ENCODE measurements around the gene MORN1.

The MORN1 gene

DNA sequence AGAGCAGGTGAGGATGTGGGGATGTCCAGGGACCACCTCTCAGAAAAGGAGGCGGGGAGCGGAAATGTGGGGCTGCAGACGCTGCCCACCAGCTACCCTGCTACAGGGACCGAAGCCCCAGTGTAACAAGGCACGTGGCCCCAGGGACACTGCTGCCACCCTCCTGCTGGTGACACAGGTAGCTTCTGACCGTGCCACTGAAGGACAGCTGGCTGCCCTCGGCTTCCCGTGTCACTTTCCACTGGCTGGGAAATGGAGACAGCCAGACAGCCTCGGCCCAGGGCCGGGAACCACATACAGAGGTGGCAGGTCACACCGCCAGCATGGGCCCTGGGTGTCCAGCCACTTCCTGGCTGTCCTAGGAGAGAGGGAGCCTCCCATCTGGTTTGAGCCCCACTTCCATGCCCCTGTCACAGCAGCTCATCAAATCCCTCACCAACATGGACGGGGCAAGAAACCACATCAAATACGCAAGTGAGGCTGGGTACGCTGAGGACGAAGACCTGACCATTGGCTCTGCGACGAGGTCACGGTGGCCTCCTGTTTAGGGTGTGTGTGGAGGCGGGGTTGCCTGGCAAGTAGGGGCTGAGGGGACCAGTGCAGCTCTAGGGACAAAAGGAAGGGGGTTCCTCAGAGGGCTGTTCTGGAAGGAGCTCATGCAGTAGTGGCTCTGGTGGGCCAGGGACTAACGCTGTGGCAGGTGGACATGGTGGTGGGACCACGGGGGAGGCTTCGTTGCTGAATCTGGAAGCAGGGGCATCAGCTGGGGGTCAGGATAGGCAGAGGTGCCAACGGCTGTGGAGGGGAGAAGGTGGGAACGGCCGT lies 16.0 kb upstream of the MORN1 start:
- no peak for DNase-seq (ENCODE audit: low read depth, low spot score)
- H3K4me3 ChIP-seq (ENCODE audit: low read length), result no peak overlapping the region

DNA sequence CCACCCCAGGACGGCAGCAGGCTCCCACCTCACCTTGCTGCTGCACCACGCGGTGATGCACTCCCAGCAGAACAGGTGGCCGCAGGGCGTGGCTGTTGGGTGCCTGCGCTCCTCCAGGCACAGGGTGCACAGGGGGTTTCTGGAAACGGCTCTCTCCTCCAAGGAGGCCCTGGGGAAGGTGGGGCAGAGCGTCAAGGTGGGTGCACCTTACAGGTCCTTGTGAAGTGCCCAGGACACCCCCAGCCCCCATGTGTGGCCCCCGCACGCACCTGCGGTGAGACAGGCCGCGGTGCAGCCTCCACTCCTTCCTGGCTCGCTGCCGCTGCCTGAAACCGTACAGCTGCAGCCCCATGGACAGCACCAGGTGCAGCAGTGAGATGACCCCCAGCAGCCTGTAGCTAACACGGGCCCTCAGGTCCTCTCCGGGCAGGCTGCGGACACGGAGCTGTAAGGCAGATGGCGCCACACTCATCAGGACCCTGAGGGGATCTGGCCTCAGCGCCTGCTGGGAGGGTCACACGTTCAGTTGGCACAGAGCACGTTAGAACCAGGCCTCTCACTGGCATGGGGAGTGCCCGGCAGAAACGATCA lies 15.2 kb upstream of the MORN1 start:
- H3K4me3 ChIP-seq (ENCODE audit: low read length), result no peak overlapping the region
- DNase-seq (ENCODE audit: low read depth, low spot score), result no peak

DNA sequence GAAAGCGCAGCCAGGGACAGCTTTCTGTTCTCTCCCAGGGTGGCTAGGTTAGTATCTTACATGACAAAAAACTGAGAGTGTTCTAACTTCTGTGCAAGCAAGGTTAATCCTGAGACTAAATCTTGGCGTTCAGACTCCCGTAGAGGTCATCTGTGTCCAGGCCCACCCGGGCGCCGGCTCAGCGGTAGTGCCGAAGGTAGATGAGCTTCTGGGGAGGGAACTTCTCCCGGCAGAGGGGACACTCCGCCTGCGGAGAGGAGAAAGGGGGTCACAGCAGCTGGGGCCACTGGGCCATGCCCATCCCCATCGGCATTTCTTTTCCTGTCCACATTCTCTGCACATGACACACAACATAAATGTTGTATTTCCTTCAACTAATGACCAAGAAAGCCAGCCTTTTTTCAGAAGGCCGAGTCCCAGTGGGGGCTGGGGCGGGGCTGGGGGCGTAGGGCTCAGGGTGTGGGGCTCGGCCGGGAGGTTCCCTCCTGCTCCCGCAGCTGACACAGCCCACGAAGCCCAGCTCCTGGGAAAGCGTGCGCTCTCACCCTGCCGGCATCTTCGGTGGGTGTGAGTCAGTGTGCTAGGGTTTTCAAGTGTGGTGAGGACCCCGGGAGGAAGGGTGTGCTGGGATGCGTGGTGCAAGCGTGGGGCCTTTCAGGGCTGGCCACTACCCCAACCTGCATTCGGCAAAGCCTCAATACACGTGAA lies 14.4 kb upstream of the MORN1 start:
- H3K4me3 ChIP-seq (ENCODE audit: low read length), result no peak overlapping the region
- DNase-seq (ENCODE audit: low read depth, low spot score), result no peak

DNA sequence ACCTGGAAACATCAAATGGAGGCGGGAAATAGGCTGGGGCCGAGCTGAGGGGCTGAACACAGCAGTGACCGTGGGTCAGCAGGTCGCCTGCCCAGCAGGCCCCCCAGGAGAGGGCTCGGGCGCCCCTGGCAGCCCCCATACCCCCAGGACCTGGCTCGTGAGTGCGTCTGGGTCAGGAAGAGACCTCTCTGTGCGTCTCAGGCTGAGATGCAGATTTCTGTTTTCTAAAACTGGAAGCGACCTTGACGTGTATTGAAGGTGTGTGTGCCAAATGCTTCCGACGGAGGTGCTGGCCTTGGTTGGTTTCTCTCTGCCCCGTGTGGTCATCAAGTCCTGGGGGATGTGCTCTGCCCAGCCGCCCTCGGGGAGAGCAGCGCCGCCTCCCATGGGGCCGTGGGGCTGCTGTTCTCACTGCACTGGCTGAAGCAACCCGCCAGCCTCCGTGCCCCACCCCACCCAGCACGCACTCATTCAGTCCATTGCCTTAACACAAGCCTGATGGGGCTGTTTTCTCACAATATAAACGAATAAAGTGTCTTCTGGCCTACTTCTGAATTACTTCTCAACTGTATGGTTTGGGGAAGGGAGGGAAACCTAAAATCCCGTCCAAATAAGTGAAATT lies 13.6 kb upstream of the MORN1 start:
- DNase-seq (ENCODE audit: low read depth, low spot score), result no peak
- no peak overlapping the region for H3K4me3 ChIP-seq (ENCODE audit: low read length)

DNA sequence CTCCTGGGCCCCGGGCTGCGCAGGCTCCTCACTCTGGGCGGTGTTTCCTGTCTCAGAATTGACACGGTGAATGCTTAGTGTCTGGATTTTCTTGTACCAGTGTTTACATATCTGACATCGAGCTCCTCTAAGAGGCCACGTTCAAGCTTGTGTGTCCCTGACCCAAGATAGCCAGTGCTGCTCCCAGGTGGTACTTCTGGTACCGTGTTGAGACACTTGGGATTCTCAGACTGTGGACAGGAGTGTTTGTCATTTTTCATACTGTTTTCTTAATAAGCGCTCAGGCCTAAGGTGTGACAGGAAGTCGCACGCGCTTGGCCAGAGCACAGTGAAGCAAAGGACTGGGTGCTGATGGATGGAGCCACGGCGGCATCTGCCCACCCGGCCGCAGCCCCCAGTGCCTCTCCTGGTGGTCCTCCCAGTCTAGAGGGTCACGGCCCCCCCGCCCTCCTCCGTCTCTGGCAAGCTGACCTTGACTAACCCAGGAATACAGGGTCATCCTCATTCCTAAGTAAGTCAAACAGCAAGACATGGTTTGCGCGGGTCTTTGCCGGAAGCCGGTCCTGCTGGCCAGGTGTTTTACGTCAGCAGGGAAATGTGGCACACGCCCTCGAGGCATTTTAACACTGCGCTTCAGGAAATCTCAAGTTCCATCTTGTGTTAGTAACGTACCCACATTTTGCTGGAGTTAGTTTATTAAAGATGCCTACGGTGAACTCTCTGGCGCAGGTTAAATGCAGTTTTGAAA lies 13.0 kb upstream of the MORN1 start:
- no peak overlapping the region for H3K4me3 ChIP-seq (ENCODE audit: low read length)
- no peak for DNase-seq (ENCODE audit: low read depth, low spot score)

DNA sequence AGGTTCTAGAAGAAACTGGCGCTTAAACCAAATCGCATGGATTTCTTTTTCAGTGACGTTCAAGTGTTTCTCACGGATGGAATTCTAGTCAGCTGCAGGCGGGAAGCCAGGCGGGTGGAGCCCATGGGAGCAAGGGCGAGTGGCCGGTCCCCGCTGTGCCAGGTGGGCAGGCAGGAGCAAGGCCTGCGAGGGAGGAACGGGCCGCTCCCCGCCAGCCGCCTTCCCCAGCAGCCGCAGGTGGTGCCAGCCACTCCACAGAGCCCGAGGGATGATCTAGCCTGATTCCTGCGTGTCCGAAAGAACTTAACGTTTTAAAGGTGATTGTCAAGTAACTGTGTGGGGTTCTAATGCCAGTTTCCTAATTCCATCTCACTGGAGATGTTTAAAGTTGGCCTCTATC lies 11.9 kb upstream of the MORN1 start:
- no peak for DNase-seq (ENCODE audit: low read depth, low spot score)
- H3K4me3 ChIP-seq (ENCODE audit: low read length), result no peak overlapping the region

DNA sequence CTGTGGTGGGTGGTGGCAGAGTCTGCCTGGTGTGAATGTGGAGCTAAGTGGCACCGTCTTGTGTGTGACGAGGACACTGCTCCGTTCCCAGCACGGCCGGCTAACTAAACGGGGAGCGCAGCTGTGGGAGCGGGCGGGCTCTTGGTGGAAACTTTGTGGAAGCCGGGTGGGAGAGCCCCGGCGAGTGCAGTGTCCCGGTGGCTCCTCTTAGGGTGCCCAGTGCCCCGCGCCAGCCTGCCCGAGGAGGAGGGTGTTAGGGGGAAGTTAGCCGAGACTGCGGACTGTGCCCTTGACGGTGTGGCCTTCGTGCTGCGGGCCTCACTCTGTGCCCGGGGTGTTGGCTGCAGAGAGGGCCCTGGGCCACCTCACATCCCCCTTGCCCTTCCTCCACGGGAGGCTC lies 11.1 kb upstream of the MORN1 start:
- no peak for DNase-seq (ENCODE audit: low read depth, low spot score)
- no peak overlapping the region for H3K4me3 ChIP-seq (ENCODE audit: low read length)

DNA sequence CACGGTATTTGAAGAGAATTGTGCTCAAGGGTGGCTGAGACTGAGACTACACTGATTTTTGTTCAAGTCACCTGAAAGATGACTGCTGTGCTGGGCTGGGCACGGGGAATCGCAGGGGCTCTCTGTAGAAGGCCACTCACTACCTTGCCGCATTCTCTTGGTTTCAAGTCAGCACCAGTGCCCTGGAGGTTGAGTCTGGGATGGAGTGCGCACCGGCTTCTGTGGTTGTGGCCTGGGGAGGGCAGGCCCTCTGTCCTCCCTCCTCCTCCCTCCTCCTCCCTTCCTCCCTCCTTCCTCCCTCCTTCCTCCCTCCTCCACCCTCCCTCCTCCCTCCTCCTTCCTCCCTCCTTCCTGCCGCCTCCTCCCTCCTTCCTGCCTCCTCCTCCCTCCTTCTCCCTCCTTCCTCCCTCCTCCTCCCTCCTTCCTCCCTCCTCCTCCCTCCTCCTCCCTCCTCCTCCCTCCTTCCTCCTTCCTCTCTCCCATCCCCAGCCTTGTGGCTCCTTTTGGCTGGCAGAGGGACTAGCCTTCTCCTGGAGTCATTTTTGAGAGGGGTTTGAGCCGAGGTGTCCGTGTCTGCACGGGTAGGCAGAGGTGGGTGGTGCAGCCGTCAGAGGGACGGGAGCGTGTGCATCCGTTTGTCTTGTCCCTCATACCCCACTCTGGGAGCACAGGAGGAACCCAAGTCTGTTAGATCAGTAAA lies 9.7 kb upstream of the MORN1 start:
- H3K4me3 ChIP-seq (ENCODE audit: low read length), result no peak overlapping the region
- no peak for DNase-seq (ENCODE audit: low read depth, low spot score)

DNA sequence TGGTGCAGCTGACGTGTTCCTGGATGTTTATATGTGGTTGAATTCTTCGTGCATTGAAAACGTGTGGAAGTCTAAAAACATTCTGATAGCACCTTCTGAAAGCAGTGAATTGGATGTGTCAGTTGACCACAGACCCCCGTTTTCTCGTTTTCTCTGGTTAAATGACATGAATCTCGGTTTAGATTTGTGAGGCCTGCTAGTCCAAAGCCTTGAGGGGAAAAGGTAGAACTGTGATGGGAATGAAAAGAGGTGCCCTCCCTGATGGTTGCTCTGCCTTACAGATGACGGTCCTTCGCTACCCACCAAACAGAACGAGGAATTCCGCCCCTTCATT lies 9.2 kb upstream of the MORN1 start:
- no peak overlapping the region for H3K4me3 ChIP-seq (ENCODE audit: low read length)
- no peak for DNase-seq (ENCODE audit: low read depth, low spot score)

DNA sequence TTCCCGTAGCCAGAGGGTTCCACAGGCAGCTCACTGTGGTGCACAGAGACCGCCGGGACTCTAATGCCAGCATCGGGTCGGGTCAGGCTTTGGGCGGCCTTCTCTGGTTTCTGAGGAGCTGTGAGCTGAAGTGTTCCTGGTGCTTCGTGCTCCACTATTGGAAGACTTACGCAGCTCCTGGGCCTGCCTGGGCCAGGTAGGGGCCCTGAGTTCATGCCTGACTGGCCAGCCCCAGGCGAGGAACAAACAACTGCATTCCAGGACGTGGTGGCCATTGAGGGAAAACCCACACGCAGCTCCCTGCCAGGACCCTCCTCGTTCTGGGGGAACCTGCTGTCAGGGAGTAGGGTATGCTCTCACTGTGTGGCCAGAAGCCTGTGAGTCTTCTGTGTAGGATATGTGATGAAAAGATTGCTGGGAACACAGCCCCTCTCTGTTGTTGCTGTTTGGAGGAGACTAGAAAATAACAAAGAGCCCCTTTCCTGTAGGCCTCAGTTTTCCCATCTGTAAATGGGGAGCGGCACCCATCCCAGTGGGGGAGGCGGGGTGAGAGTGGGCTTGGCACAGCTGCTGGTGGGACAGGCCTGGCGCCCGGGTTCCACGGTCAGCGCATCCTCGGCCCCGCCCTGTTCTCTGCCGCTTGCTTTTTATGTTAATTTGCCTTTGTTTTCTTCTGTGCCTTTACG lies 8.7 kb upstream of the MORN1 start:
- DNase-seq (ENCODE audit: low read depth, low spot score), result no peak

DNA sequence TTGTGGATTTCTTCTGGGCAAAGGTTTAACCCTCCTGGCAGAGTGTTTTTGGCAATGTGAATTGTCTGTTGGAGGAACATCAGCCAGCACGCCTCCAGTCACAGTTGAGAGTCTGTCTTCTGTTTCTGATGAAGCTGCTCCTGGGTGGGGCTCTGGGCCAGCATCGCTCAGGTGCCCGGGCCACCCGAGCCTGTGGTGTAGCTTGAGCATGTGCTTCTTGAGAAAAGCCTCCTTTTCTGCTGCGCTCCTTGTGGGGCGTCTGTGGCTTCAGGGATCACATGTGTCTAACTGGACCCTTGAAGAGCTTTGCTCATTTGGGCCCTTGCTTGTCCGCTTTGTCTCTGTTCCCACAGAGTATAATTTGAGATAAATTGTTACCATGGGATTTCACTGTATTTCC lies 7.5 kb upstream of the MORN1 start:
- DNase-seq (ENCODE audit: low read depth, low spot score), result no peak
- no peak overlapping the region for H3K4me3 ChIP-seq (ENCODE audit: low read length)

More for the DNA sequence above, 8.7 kb upstream of the MORN1 start:
- H3K4me3 ChIP-seq (ENCODE audit: low read length), result no peak overlapping the region

DNA sequence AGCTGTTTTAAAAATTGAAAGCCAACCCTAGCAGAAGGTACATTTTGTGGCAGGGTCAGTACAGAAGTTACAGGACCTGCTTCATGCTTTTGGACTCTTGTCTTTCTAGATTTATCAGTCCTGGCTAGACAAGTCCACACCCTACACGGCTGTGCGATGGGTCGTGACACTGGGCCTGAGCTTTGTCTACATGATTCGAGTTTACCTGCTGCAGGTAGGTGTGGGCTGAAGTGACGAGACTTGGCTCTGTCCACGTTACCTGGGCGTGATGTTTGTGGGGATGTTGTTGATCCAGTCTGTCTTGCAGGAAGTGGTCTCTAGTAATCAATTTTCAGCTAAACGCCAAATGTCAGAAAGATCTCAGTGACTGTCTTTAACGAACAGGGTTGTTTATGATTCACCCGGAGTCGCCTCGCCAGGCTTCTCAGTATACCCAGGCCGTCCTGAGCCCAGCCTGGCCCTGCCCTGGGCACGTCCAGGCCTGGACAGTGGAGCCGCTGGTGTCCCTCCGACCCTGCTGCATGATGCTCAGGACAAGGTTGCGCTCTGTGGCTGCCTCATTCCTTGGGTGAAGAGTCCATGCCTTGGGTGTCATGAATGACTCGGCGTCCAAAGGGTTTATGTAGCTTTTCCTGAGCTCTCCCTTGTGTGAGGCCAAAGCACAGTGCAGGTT lies 5.8 kb upstream of the MORN1 start:
- no peak for DNase-seq (ENCODE audit: low read depth, low spot score)
- no peak overlapping the region for H3K4me3 ChIP-seq (ENCODE audit: low read length)

DNA sequence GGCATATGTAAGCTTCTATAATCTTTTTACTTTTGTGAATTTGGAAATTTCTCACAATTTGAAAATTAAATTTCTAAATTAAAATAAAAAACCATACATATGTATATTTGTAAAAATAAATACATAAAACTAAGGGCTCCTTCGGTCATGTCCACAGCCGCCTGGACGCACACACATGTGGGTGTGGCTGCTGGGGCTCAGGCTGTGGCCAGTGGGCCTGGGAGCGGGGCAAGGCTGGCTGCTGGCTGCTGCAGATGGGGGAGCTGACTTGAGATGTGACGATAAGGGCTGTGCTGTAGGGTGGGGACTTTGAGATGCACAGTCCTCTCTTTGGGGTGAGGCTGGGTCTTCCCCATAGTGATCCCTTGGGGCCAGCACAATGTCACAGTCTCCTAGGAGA lies 5.1 kb upstream of the MORN1 start:
- H3K4me3 ChIP-seq (ENCODE audit: low read length), result no peak overlapping the region
- no peak for DNase-seq (ENCODE audit: low read depth, low spot score)

DNA sequence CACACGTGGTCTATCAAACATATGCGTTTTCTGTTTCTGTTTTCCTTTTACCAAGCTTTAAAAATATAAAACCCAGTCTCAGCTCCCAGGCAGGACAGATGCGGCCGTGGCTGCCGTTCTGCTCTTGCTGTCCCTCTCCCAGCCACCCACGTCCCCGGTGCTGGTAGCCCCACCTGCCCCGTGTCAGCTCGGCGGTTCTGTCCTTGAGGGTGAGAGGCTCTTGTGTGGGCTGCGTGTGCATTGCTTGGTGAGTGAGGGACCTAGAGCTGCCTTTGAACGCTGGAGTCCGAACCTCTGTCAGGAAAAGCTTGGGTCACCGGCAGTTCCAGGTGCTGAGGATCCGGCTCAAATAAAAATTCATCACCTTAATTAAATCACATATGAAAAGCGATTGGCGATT lies 4.7 kb upstream of the MORN1 start:
- no peak for DNase-seq (ENCODE audit: low read depth, low spot score)
- H3K4me3 ChIP-seq (ENCODE audit: low read length), result no peak overlapping the region

DNA sequence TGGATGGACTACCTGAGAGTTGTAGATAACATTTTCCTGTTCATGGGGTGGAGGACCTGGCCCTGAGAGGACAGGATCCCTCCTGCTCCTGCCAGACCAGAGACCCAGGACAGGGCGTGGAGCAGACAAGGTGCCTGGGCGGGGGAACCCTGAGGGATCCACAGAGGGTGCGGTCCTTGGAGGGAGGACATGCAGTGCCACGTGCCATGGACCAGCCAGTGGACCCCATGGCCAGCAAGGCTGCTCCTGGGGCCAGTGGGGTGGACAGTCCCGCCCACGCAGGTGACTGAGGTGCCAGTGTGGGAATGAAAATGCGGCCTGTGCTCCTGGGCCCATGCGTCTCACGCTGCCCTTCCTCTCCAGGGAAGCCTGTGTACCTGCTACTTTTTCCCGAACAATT lies 3.9 kb upstream of the MORN1 start:
- no peak for DNase-seq (ENCODE audit: low read depth, low spot score)
- no peak overlapping the region for H3K4me3 ChIP-seq (ENCODE audit: low read length)

DNA sequence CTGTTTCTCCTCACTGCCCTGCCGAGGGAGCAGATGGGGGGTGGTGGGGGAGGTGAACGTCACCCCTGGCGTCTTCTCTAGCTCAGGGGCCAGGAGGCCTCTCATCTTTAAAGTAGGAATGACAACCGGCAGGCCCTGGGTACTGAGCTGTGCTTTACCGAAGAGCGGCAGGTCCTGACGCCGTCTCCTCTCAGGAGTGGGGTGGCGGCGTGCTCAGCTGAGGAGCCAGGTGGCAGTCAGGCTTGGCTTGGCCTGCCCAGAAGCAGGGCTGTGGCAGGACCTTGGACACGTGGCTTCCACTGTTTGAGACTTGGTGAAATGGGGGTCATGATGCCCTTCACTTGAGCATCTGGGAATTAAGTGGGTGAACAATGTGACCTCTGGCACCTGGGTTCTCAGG lies 3.4 kb upstream of the MORN1 start:
- DNase-seq (ENCODE audit: low read depth, low spot score), result no peak
- H3K4me3 ChIP-seq (ENCODE audit: low read length), result no peak overlapping the region

DNA sequence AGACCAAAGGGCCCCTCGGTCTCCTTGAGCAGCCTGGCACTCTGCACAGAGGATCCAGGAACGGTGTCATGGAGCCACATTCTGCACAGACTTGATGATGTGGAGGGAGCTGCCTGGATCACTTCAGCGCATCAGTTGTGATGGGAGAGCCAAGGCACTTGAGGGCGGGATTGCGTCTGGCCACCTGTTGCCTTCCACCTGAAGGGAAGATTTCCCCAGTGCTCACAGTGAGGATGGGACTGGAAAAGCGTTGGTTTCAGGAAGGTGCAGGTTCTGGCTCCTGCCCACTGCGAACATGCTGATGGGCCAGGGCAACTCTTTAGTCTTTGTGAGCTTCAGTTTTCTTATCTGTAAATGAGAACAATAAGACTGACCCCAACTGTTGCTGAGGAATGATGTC lies 2.9 kb upstream of the MORN1 start:
- no peak overlapping the region for H3K4me3 ChIP-seq (ENCODE audit: low read length)
- DNase-seq (ENCODE audit: low read depth, low spot score), result no peak

DNA sequence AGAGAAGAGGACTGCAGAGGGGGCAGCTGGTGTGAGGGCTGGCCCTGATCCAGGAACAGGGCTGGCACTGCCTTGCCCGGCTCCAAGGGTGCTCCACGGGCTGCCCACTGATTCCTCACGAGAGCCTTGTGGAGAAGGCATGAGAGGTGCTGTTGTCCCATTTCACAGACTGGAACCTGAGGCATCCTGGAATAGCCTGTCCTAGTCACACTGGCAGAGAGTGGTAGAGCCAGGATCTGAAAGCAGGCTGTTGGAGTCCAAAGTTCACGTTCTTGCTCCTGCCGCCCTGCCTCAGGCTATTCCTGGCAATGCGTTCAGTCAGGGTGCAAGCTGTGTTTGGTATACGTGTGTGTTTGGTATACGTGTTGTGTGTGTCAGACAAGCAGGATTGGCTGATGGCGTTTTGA lies 2.1 kb upstream of the MORN1 start:
- H3K4me3 ChIP-seq (ENCODE audit: low read length), result no peak overlapping the region
- no peak for DNase-seq (ENCODE audit: low read depth, low spot score)

Measured in Jurkat, Clone E6-1 (cell line).